ENCODE measurements around the gene NFATC1.

Gene NFATC1

DNA sequence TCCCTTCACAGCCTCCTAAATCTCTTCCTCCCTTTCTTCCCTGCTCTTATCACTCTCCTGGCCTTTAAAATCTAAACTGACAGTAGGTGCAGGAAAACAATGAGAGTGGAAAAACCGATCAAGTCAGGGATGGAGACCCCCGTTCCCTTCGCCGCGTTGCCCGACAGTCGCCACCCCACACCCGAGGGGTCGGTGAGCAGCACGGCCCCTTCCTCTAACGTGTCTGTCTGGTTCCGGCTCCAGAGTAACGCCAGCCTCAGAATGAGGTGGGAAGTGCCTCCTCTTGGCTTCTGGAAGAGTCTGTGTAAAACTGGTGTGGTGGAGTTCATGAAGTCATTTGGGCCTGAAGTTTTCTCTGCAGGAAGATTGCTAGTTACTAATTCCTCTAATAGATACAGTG is 138.6 kb downstream of the NFATC1 start:
- no peak for DNase-seq (ENCODE audit: low read depth in 2 of 2)

GRCh38 chr18:79537758-79538157 is 142.0 kb downstream of the NFATC1 start:
- DNase-seq (ENCODE audit: low read depth in 2 of 2), result no peak

- DNase-seq (ENCODE audit: low read depth in 2 of 2), result no peak
Observed at GRCh38 chr18:79538635-79539034, 142.9 kb downstream of the NFATC1 start.

- DNase-seq (ENCODE audit: low read depth in 2 of 2), result no peak
Observed at GRCh38 chr18:79540161-79540903, 144.6 kb downstream of the NFATC1 start.

GRCh38 chr18:79540904-79541282 is 145.2 kb downstream of the NFATC1 start:
- DNase-seq (ENCODE audit: low read depth in 2 of 2), result no peak

DNA sequence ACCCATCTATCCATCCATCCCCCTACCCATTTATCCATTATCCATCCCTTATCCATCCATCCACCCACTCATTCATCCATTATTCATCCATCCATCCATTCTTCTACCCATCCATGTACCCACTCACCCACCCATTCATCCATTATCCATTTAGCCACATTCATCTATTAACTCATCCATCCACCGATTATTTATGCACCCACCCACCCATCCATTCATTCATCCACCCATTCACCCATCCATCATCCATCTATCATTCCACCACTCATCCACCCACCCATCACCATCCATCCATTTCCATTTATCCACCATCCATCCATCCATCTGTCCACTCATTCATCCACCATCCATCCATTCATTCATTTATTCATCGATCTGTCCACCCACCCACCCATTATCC is 146.5 kb downstream of the NFATC1 start:
- DNase-seq (ENCODE audit: low read depth in 2 of 2), result no peak

GRCh38 chr18:79542876-79543750 is 147.4 kb downstream of the NFATC1 start:
- DNase-seq (ENCODE audit: low read depth in 2 of 2), result no peak

DNA sequence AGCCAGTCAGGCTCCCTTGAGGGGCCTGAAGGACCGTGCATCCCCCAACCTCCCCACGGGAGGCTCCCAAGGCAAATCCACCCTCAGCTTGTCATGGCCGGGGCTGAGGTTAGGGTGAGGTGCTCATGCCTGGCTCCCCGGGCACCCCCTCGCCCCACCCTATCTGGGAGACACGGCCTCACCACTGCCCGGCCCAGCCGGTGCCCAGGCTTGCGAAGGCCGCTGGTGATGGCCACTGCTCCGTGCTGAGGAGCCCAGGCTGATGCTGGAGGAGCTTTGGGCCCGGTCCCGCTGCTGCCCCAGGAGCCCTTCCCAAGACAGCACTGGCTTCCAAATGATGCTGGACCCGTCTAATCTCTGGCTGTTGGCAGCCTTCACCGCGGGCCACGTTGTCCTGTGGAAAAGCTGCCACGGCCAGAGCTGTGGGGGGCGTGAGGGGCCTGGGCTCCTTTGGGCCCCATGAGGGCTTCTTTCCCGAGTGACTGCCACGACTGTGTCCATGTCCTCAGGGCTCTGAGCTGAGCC is 148.2 kb downstream of the NFATC1 start:
- DNase-seq (ENCODE audit: low read depth in 2 of 2), result no peak

DNA sequence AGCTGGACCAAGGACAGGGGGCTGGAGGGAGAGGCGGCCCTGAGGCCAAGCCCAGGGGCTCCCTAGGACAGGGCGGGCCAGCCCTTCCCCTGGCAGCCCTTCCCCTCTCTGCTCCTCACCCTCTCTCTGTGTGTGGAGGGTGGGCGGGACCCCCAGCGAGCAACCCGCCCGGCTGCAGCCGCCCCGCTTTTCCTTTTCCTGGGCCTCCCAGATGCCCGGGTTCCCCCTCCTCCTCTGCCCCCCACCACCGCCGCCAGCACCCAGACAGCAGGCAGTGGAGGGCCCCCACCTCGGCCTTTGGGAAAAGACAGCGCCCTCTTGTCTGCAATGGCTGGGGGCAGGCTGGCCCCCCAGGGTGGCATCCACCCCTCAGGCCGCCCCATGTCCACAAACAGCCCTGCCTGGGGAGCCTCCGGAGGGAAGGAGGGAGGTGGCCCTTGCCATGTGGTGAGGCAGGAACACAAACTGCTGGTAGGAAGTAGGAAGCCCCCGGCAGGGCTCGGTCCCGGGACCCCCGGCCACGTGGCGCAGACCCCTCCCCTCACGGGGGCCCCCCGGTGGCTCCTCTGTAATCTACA is 148.7 kb downstream of the NFATC1 start:
- no peak for DNase-seq (ENCODE audit: low read depth in 2 of 2)

- no peak for DNase-seq (ENCODE audit: low read depth in 2 of 2)
Observed at GRCh38 chr18:79545255-79545654, 149.5 kb downstream of the NFATC1 start.

DNA sequence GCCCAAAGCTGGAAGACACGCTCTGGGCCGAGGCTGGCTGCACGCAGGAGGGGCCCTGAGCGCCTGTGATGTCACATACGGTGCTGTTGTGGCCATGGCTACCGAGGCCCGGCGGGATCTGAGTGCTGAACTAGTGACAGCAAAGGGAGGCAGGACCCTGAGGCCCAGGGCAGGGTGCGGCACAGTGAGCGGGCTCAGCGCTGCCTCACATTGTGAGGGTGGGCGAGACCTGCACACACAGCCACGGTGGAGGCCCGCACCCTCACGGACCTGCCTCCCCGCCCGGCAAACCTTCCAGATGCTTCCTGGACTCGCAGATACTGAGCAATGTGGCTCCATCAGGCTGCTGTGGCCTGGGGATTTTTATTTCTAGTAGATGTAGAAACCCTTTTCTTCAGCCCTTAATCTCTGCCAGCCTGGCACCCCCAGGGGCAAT is 150.0 kb downstream of the NFATC1 start:
- no peak for DNase-seq (ENCODE audit: low read depth in 2 of 2)

- no peak for DNase-seq (ENCODE audit: low read depth in 2 of 2)
Observed at GRCh38 chr18:79546781-79547272, 151.1 kb downstream of the NFATC1 start.

DNA sequence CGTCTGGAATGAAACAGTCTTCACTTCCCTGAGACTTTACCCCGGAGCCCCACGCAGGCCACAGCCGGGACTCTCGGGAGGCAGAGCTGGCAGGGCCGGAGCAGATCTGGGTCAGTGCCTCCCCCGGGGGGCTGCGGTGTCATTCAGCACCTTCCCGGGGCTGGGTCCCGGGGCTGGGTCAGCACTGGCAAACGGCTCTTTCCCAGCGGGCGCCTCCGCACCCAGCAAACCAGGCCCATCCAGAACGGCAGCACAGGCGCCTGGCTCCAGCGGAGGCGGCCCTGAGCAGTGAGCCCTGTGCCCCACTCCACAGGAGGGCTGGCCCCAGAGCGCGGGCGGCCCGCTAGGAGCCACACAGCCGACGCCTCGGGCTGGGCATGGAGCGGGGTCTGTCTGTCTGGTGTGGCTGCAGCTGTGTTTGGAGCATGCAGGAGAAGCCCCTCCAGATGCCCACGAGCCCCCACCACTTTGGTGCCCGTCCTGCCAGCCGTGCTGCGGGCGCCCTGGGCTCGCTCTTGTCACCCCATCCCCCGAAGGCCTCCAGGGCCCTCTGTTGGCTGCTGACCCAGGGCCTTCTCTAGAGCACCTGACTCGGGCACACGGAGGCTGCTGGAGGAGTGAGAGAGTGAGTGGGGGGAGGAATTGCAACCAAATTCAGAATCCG is 151.8 kb downstream of the NFATC1 start:
- DNase-seq (ENCODE audit: low read depth in 2 of 2), result no peak

GRCh38 chr18:79548077-79548450 is 152.3 kb downstream of the NFATC1 start:
- no peak for DNase-seq (ENCODE audit: low read depth in 2 of 2)

DNA sequence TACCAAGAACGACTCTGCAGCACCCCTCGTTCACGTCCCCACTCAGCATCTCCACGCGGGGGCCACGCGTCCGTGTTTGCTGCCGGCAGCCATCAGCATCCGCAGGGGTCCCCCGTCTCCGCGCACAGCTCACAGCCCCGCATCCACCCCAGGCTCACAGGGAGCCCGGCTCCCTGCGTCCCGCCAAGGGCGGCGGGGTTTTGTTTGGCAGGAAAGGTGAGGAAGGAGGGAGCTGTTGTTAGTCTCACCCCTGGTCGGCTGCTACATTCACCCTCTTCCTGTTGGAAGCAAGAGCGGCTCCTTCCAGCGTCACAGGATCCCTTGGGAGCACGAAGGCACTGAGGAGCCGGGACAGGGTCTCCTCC is 152.9 kb downstream of the NFATC1 start:
- DNase-seq (ENCODE audit: low read depth in 2 of 2), result no peak

DNA sequence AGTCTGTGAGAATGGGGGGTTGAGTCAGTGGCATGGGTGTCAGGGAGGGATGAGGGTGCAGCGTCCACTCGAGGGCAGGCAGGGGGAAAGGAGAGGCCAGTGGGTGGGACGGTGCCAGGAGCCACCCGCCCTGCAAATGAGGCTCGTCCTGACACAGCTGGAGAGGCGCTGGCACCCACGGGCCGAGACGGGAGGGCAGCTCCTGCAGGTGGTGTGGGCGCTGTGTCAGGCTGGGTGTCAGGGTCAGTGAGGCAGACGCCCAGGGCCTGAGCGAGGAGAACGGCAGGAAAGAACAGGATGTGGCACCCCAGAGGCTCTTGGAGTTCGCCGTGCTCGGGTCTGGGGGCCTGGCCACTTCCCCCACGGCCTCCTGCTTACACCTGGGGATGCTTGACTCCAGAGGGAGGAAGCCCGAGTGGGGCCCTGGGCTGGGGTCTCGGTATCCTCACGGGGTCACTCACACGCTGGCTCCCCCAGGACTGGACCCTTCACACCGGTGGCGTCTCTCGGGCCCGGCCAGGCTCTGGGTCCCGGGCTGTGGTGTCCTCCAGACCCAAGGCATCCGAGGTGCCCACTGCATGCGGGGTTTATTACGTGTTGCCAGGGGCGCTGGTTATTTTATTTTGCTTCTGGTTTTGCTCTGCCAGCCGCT is 153.4 kb downstream of the NFATC1 start:
- no peak for DNase-seq (ENCODE audit: low read depth in 2 of 2)

DNA sequence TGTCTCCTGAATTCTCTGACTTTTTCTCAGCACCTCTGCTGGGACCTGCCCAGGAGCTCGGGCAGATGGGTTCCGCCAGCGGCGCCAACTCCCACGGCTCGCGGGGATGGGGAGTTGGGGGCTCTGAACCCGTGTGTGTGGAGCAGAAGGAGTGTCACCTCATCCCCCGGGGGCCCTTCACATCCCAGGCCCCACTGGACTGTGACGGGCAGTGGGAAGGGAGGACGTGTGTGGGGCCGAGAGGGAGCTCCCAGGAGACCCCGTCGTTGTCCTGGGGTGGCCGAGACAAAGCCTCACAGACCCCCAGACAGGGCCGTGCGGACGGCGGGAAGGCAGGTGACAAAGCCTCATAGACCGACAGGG is 153.9 kb downstream of the NFATC1 start:
- no peak for DNase-seq (ENCODE audit: low read depth in 2 of 2)

- no peak for DNase-seq (ENCODE audit: low read depth in 2 of 2)
Observed at GRCh38 chr18:79552140-79552631, 156.5 kb downstream of the NFATC1 start.

GRCh38 chr18:79552696-79553095 is 157.0 kb downstream of the NFATC1 start:
- DNase-seq (ENCODE audit: low read depth in 2 of 2), result no peak

- no peak for DNase-seq (ENCODE audit: low read depth in 2 of 2)
Observed at GRCh38 chr18:79553154-79553553, 157.4 kb downstream of the NFATC1 start.

DNA sequence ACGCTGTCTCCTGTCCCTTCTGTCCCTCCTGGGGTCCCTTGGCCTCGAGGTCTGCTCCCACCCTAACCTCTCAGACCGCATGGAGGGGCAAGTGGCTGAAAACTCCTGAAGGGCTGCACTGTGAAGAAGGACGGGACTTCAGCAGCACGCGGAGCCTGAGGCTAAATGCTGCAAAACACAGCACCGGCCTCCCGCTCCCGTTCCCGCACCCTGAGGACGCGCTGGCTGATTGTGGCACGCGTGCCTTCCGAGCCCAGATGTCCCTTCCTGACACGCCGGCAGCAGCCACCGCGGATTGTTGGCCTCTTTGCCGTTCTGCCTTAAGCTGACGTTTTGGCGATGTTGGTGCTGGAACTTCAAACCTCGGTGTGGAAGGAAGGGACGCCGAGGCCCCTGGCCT is 158.0 kb downstream of the NFATC1 start:
- no peak for DNase-seq (ENCODE audit: low read depth in 2 of 2)
